GM12864 (cell line): ENCODE data around the gene NUMA1.

Experiments used
- DNase-seq: peaks from one replicate; pipeline ENCODE4 v3.0.0-alpha.2; 2011; ENCODE audit warnings: low read depth
- H3K4me3 ChIP-seq: 2 replicates; pipeline ENCODE4 v1.5.1; 2011; ENCODE audit warnings: mild to moderate bottlenecking, low read depth, low read length, control low read depth
- CTCF ChIP-seq: IDR thresholded peaks from 2 replicates; pipeline ENCODE4 v1.5.1; 2011; ENCODE audit warnings: low read depth, mild to moderate bottlenecking, moderate library complexity, low read length, control low read depth, inconsistent platforms; ENCODE audit errors: missing control alignments

NUMA1 gene

GRCh38 chr11:72042064-72042745, 38.1 kb downstream of the NUMA1 start:
- no peak for DNase-seq
- TF ChIP-seq CTCF, result no peak
- H3K4me3 ChIP-seq, result peak overlapping the region; percentile 72

DNA sequence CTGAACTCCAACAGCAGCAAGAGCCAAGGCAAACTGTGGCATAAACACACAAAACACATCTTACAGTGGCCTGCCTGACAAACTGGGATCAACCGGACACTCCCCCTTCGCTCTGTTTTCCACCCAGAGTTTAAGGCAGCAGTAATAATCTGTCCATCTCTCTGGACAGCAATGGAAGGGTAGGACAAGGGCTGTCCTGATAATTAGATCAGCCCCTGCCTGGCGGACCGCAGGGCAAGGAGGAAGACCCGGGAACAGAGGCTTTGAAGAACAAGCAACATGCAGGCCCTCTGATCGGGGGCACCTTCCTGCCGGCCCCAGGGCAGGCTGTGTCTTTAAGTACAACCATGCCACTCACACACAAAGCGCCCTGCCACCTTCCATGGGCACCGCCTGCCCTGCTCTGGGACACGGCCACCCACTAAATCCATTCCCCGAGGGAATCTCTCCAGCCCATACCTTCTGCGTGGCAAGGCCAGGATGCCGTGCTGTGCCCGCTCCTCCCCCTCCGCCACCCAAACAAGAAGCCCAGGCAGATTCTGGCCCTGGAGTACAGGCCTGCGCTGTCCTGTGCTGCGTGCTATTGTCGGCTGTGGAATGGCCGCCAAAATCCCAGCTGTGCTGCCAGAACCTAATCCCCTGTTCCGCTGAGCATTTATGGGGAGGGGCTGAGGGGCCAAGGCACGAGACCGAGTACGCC, 38.8 kb downstream of the NUMA1 start:
- DNase-seq, result no peak
- H3K4me3 ChIP-seq, result peak overlapping the region; percentile 72
- TF ChIP-seq CTCF, result no peak

GRCh38 chr11:72040491-72041363, 39.6 kb downstream of the NUMA1 start:
- H3K4me3 ChIP-seq, result peak overlapping the region; percentile 72
- DNase-seq, result peak; percentile 22
- no peak for TF ChIP-seq CTCF

DNA sequence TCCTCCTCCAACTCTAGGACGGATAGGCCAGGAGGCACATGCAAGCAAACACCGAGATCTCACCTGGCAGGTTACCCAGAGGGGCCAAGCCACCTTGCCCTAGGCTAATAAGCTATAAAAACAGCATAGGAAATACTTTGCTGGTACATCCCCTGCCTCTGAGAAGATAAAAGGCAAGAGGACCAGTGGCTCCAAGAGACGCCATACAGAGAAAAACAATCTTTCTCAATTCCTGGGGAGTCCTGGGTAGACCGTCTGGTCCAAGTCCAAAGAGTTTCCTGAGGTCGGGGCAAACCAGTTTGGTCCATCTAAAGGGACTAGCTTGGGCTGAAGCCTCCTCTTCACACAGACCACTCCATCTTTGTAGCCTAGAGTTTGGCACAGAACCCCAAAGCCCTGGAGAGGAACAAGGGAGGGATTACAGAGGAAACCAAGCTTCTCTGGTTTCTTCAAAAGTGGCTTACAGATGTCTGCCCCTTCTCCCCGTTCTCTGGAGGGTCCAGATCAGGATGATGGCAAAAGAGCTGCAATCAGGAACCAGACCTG, 40.4 kb downstream of the NUMA1 start:
- no peak for DNase-seq
- TF ChIP-seq CTCF, result no peak
- H3K4me3 ChIP-seq, result peak overlapping the region; percentile 72

GRCh38 chr11:72039031-72039855, 41.1 kb downstream of the NUMA1 start:
- DNase-seq, result no peak
- H3K4me3 ChIP-seq, result no peak overlapping the region; the same call in 1 of the 2 replicates
- no peak for TF ChIP-seq CTCF

- H3K4me3 ChIP-seq, result no peak overlapping the region
These were observed 41.9 kb downstream of the NUMA1 start for GRCh38 chr11:72038491-72038890.

More at GRCh38 chr11:72038491-72038890, 41.9 kb downstream of the NUMA1 start:
- no peak for TF ChIP-seq CTCF
- no peak for DNase-seq
